ENCODE measurements around the gene IGIP. TPM values are rescaled to one million over a fixed set of nuclear protein-coding genes. Genes with fewer than 3 reads are reported as not detected.

Gene IGIP
- total RNA-seq, 1 experiment from 2014 or later: 1.7 TPM

- TF ChIP-seq, protein P1, sequence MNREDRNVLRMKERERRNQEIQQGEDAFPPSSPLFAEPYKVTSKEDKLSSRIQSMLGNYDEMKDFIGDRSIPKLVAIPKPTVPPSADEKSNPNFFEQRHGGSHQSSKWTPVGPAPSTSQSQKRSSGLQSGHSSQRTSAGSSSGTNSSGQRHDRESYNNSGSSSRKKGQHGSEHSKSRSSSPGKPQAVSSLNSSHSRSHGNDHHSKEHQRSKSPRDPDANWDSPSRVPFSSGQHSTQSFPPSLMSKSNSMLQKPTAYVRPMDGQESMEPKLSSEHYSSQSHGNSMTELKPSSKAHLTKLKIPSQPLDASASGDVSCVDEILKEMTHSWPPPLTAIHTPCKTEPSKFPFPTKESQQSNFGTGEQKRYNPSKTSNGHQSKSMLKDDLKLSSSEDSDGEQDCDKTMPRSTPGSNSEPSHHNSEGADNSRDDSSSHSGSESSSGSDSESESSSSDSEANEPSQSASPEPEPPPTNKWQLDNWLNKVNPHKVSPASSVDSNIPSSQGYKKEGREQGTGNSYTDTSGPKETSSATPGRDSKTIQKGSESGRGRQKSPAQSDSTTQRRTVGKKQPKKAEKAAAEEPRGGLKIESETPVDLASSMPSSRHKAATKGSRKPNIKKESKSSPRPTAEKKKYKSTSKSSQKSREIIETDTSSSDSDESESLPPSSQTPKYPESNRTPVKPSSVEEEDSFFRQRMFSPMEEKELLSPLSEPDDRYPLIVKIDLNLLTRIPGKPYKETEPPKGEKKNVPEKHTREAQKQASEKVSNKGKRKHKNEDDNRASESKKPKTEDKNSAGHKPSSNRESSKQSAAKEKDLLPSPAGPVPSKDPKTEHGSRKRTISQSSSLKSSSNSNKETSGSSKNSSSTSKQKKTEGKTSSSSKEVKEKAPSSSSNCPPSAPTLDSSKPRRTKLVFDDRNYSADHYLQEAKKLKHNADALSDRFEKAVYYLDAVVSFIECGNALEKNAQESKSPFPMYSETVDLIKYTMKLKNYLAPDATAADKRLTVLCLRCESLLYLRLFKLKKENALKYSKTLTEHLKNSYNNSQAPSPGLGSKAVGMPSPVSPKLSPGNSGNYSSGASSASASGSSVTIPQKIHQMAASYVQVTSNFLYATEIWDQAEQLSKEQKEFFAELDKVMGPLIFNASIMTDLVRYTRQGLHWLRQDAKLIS (CRISPR knock-in tag; IDR thresholded peaks at IDR 0.05; ENCODE audit: borderline replicate concordance): no peak
- TF ChIP-seq, protein P2, sequence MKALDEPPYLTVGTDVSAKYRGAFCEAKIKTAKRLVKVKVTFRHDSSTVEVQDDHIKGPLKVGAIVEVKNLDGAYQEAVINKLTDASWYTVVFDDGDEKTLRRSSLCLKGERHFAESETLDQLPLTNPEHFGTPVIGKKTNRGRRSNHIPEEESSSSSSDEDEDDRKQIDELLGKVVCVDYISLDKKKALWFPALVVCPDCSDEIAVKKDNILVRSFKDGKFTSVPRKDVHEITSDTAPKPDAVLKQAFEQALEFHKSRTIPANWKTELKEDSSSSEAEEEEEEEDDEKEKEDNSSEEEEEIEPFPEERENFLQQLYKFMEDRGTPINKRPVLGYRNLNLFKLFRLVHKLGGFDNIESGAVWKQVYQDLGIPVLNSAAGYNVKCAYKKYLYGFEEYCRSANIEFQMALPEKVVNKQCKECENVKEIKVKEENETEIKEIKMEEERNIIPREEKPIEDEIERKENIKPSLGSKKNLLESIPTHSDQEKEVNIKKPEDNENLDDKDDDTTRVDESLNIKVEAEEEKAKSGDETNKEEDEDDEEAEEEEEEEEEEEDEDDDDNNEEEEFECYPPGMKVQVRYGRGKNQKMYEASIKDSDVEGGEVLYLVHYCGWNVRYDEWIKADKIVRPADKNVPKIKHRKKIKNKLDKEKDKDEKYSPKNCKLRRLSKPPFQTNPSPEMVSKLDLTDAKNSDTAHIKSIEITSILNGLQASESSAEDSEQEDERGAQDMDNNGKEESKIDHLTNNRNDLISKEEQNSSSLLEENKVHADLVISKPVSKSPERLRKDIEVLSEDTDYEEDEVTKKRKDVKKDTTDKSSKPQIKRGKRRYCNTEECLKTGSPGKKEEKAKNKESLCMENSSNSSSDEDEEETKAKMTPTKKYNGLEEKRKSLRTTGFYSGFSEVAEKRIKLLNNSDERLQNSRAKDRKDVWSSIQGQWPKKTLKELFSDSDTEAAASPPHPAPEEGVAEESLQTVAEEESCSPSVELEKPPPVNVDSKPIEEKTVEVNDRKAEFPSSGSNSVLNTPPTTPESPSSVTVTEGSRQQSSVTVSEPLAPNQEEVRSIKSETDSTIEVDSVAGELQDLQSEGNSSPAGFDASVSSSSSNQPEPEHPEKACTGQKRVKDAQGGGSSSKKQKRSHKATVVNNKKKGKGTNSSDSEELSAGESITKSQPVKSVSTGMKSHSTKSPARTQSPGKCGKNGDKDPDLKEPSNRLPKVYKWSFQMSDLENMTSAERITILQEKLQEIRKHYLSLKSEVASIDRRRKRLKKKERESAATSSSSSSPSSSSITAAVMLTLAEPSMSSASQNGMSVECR (CRISPR knock-in tag; IDR thresholded peaks at IDR 0.05; ENCODE audit: borderline replicate concordance): no peak; the same call in 1 of the 2 replicates
- peak; percentile 72; the same call in 1 of the 2 replicates for TF ChIP-seq TEAD1 (CRISPR knock-in tag; IDR thresholded peaks at IDR 0.05)
- peak; percentile 44; the same call in 1 of the 2 replicates for TF ChIP-seq HMGXB4 (CRISPR knock-in tag; IDR thresholded peaks at IDR 0.05)
- TF ChIP-seq SMAD3 (CRISPR knock-in tag; IDR thresholded peaks at IDR 0.05; ENCODE audit: borderline replicate concordance): no peak
- no peak for TF ChIP-seq FOXP1 (CRISPR knock-in tag; IDR thresholded peaks at IDR 0.05; ENCODE audit: borderline replicate concordance)
- peak; percentile 91 for TF ChIP-seq SP1 (CRISPR knock-in tag; conservative IDR thresholded peaks at IDR 0.05)
- TF ChIP-seq CBFB (CRISPR knock-in tag; IDR thresholded peaks at IDR 0.05; ENCODE audit: low read depth): 0 out of 2 replicates have a peak, but pooled peaks have one; percentile 85
- no peak for TF ChIP-seq SMAD4 (CRISPR knock-in tag; IDR thresholded peaks at IDR 0.05)
- TF ChIP-seq ATF1 (CRISPR knock-in tag; IDR thresholded peaks at IDR 0.05): no peak
- TF ChIP-seq PREB (CRISPR knock-in tag; IDR thresholded peaks at IDR 0.05; ENCODE audit: borderline replicate concordance): no peak
These were observed 49.0 kb downstream of the IGIP start, which contains the start of gene CYSTM1 (continued) for GRCh38 chr5:140174465-140175366.

DNA sequence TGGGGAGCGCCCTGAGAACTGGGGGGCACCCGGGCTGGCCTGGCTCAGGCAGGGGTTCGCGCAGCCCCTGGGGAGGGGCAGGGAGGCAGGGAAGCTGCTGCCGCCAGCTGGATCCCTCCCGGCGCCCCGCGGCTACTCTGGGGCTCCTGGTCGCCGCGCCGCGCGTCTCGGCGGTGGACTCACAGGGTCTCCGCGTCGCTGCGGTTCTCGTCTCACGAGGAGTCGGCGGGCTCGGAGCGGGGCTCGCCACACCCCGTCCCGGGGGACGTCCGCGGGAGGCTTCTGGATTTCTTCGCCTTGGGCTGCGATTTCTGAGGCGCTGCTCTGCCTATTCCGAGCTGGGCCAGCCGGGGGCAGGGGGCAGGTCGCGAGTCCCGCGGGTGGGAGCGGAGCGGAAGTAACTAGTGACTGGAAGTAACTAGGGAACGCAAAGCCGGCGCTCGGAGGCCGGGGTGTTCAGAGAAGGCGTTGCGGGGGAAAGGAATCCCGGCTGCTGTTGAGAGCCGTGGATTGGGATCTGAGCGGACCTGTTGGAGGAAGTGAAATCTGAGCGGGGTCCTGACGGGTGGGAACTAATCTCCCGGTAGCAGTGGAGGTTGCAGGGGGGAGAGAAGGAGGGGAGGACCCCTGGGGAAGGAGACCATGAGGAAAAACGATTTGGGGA lies 49.8 kb downstream of the IGIP start:
- Mint-ChIP-seq H3K27me3 (ENCODE audit: low read depth) (peaks cover 11% of the 10 kb centered on the region; the same call in 1 of the 2 replicates), H3K4me1 (peaks cover 11% of the 10 kb centered on the region), H3K27ac (peak overlapping the region; percentile 85)
- TF ChIP-seq ZNF232 (CRISPR knock-in tag; IDR thresholded peaks at IDR 0.05) (no peak), ESRRA (CRISPR knock-in tag; IDR thresholded peaks at IDR 0.05; ENCODE audit: borderline replicate concordance) (0 out of 2 replicates have a peak, but pooled peaks have one; percentile 80), ZNF423 (CRISPR knock-in tag; IDR thresholded peaks at IDR 0.05) (0 out of 2 replicates have a peak, but pooled peaks have one; percentile 28), TEAD4 (CRISPR knock-in tag; IDR thresholded peaks at IDR 0.05) (no peak), KAT7 (CRISPR knock-in tag; IDR thresholded peaks at IDR 0.05; ENCODE audit: borderline replicate concordance) (peak; percentile 85; the same call in 1 of the 2 replicates), E2F1 (CRISPR knock-in tag; IDR thresholded peaks at IDR 0.05) (0 out of 2 replicates have a peak, but pooled peaks have one; percentile 25), HMGXB4 (CRISPR knock-in tag; IDR thresholded peaks at IDR 0.05) (peak; percentile 28; the same call in 1 of the 2 replicates)

More for the DNA sequence above, 49.8 kb downstream of the IGIP start:
- H3K36me3 Mint-ChIP-seq: no peaks in the 10 kb centered on the region
- POLR2A ChIA-PET: interaction anchor here (1.3 kb wide), 1 partner anchor 66 kb away, joined by 3 read pairs; no protein-coding TSS in a partner anchor
- no peaks in the 10 kb centered on the region for H3K9me3 Mint-ChIP-seq
- ATAC-seq: peak; percentile 12
- peak; percentile 65 for DNase-seq (ENCODE audit: low spot score)
- H3K4me3 Mint-ChIP-seq: peak overlapping the region; percentile 87
- CTCF ChIA-PET: interaction anchor here (1.0 to 3.0 kb wide), 9 partner anchors 10 to 171 kb away, joined by 3 to 13 read pairs (median 4); partner anchors contain the start of gene HBEGF

All from WTC11 (cell line).